Hepatocyte (in vitro differentiated cells): Measurements from ENCODE around the gene NPHP4. TPM values are rescaled to one million over a fixed set of nuclear protein-coding genes. Genes with fewer than 3 reads are reported as not detected.

Experiments
- DNase-seq: peaks from one replicate; pipeline ENCODE4 v3.0.0-alpha.2; 2016; ENCODE audit warnings: low spot score
- H2AFZ ChIP-seq: fragments of 200-600 bp; sonication (generic); 2 replicates; pipeline ENCODE4 v1.6.0; 2016; ENCODE audit warnings: antibody characterized with exemption, mild to moderate bottlenecking
- H3K27ac ChIP-seq: fragments of 200-600 bp; sonication (generic); 2 replicates; pipeline ENCODE4 v1.5.1; 2016; ENCODE audit warnings: mild to moderate bottlenecking
- H3K27me3 ChIP-seq: fragments of 200-600 bp; sonication (generic); 2 replicates; pipeline ENCODE4 v1.6.1; 2016
- H3K36me3 ChIP-seq: fragments of 200-600 bp; sonication (generic); replicated peaks from 2 replicates; pipeline ENCODE4 v1.5.1; 2016; ENCODE audit warnings: low read depth; ENCODE audit not compliant: insufficient read depth
- H3K4me1 ChIP-seq: fragments of 200-600 bp; sonication (generic); 2 replicates; pipeline ENCODE4 v1.5.1; 2016; ENCODE audit warnings: mild to moderate bottlenecking, moderate library complexity; ENCODE audit not compliant: insufficient read depth
- H3K4me2 ChIP-seq: fragments of 200-600 bp; sonication (generic); 2 replicates; pipeline ENCODE4 v1.6.0; 2016
- H3K4me3 ChIP-seq: fragments of 200-600 bp; sonication (generic); 2 replicates; pipeline ENCODE4 v1.5.1; 2016; ENCODE audit warnings: mild to moderate bottlenecking
- H3K79me2 ChIP-seq: fragments of 200-600 bp; sonication (generic); 2 replicates; pipeline ENCODE4 v1.6.0; 2017; ENCODE audit warnings: mild to moderate bottlenecking
- H3K9me2 ChIP-seq: fragments of 200-600 bp; sonication (generic); replicated peaks from 2 replicates; pipeline ENCODE4 v1.6.0; 2017; ENCODE audit warnings: mild to moderate bottlenecking; ENCODE audit not compliant: insufficient read depth
- H3K9me3 ChIP-seq: fragments of 200-600 bp; sonication (generic); 2 replicates; pipeline ENCODE4 v1.5.1; 2016; ENCODE audit warnings: low read depth, mild to moderate bottlenecking
- H4K20me1 ChIP-seq: fragments of 200-600 bp; sonication (generic); 2 replicates; pipeline ENCODE4 v1.6.0; 2016; ENCODE audit warnings: mild to moderate bottlenecking; ENCODE audit not compliant: insufficient read depth, poor library complexity, severe bottlenecking
- EZH2 ChIP-seq: fragments of 200-600 bp; sonication (generic); IDR thresholded peaks from 2 replicates; pipeline ENCODE4 v1.6.1; 2016; ENCODE audit warnings: antibody characterized with exemption, mild to moderate bottlenecking, borderline replicate concordance
- EZH2phosphoT487 ChIP-seq: fragments of 200-600 bp; sonication (generic); IDR thresholded peaks from one replicate; pipeline ENCODE4 v1.6.1; 2018; ENCODE audit warnings: antibody characterized with exemption, mild to moderate bottlenecking, low read depth, moderate library complexity; ENCODE audit not compliant: unreplicated experiment, severe bottlenecking
- WGBS: methylation state at CpG from one replicate; pipeline ENCODE4 v1.1.6; 2016; ENCODE audit warnings: low lambda C conversion rate; ENCODE audit errors: missing lambda C conversion rate; 5-methylcytosine and 5-hydroxymethylcytosine counted together
- polyA plus RNA-seq: library from polyadenylated mRNA; unstranded; fragments of >200 nt; fragmentation: Nextera tagmentation; extraction: Ambion mirVana; gene quantifications from 2 replicates; pipeline ENCODE4 v1.2.1, GENCODE V29; 2016
- total RNA-seq: library from RNA; depleted of rRNA; stranded (reverse); fragments of >200 nt; gene quantifications from 2 replicates; pipeline ENCODE4 v1.2.3, GENCODE V29; 2014
- TF ChIP-seq, protein P1 (sequence below): fragments of 200-600 bp; sonication (generic); IDR thresholded peaks from 2 replicates; pipeline ENCODE4 v1.5.1; 2016; ENCODE audit warnings: antibody characterized with exemption, mild to moderate bottlenecking; ENCODE audit not compliant: poor library complexity

Gene NPHP4
- total and polyA plus RNA-seq, 2 experiments from 2014 or later: 5.6 to 6.0 TPM

- no peaks in the 10 kb centered on the region for H3K36me3 ChIP-seq
- H3K9me2 ChIP-seq: no peaks in the 10 kb centered on the region
- no peaks in the 10 kb centered on the region for H4K20me1 ChIP-seq
- H3K27me3 ChIP-seq: no peaks in the 10 kb centered on the region
- no peaks in the 10 kb centered on the region for H3K9me3 ChIP-seq
- H3K4me3 ChIP-seq: no peak overlapping the region
- WGBS: 88% methylated on average over 9 of the region's 10 CpGs
- H3K4me2 ChIP-seq: no peak overlapping the region
- TF ChIP-seq, protein P1, sequence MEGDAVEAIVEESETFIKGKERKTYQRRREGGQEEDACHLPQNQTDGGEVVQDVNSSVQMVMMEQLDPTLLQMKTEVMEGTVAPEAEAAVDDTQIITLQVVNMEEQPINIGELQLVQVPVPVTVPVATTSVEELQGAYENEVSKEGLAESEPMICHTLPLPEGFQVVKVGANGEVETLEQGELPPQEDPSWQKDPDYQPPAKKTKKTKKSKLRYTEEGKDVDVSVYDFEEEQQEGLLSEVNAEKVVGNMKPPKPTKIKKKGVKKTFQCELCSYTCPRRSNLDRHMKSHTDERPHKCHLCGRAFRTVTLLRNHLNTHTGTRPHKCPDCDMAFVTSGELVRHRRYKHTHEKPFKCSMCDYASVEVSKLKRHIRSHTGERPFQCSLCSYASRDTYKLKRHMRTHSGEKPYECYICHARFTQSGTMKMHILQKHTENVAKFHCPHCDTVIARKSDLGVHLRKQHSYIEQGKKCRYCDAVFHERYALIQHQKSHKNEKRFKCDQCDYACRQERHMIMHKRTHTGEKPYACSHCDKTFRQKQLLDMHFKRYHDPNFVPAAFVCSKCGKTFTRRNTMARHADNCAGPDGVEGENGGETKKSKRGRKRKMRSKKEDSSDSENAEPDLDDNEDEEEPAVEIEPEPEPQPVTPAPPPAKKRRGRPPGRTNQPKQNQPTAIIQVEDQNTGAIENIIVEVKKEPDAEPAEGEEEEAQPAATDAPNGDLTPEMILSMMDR: no peak
- TF ChIP-seq EZH2: no peak
- H3K79me2 ChIP-seq: no peaks in the 10 kb centered on the region
- H3K4me1 ChIP-seq: no peaks in the 10 kb centered on the region
- H3K27ac ChIP-seq: no peak overlapping the region
- no peak overlapping the region for H2AFZ ChIP-seq
- no peak for DNase-seq
Measured at GRCh38 chr1:6010554-6010953, 18.3 kb upstream of the NPHP4 start.

- Histone ChIP-seq H3K79me2 (no peaks in the 10 kb centered on the region), H2AFZ (no peak overlapping the region), H3K9me3 (no peaks in the 10 kb centered on the region), H3K4me1 (no peaks in the 10 kb centered on the region), H3K4me2 (no peak overlapping the region), H3K27me3 (no peaks in the 10 kb centered on the region), H4K20me1 (no peaks in the 10 kb centered on the region), H3K36me3 (no peaks in the 10 kb centered on the region), H3K9me2 (no peaks in the 10 kb centered on the region), H3K4me3 (no peak overlapping the region), H3K27ac (no peak overlapping the region)
- no peak for TF ChIP-seq EZH2phosphoT487
- TF ChIP-seq, protein P1: no peak
- TF ChIP-seq EZH2: no peak
- no peak for DNase-seq
- 82% methylated on average over 21 of the region's 23 CpGs for WGBS
Measured at GRCh38 chr1:6009120-6010040, 17.2 kb upstream of the NPHP4 start.

- H3K79me2 ChIP-seq: no peaks in the 10 kb centered on the region
- H3K27me3 ChIP-seq: no peaks in the 10 kb centered on the region
- H3K9me3 ChIP-seq: no peaks in the 10 kb centered on the region
- H4K20me1 ChIP-seq: no peaks in the 10 kb centered on the region
- no peak overlapping the region for H3K27ac ChIP-seq
- no peaks in the 10 kb centered on the region for H3K9me2 ChIP-seq
- no peak overlapping the region for H3K4me3 ChIP-seq
- H3K36me3 ChIP-seq: no peaks in the 10 kb centered on the region
- TF ChIP-seq EZH2 (no peak), EZH2phosphoT487 (no peak)
- TF ChIP-seq, protein P1: no peak
- 86% methylated on average over 6 of the region's 6 CpGs for WGBS
- no peak overlapping the region for H2AFZ ChIP-seq
- DNase-seq: no peak
- H3K4me2 ChIP-seq: no peak overlapping the region
- no peaks in the 10 kb centered on the region for H3K4me1 ChIP-seq
Measured at GRCh38 chr1:6008696-6009095, 16.5 kb upstream of the NPHP4 start.
